HG03442 (cell line): ENCODE measurements around the gene PCSK1N.
A peak's percentile ranks its signal among the peaks of the same experiment; 100 is the strongest.
"Not testable (repeated sequence)": the region's sequence is repeated elsewhere in the genome, so short reads cannot be mapped to it uniquely, and the experiment has no call there.

Experiments used
- ATAC-seq: cut with Tn5 transposase; IDR thresholded peaks from one replicate; pipeline ENCODE4 v1.9.1; 2021; ENCODE audit warnings: mild to moderate bottlenecking, moderate library complexity; ENCODE audit not compliant: unreplicated experiment

PCSK1N gene

DNA sequence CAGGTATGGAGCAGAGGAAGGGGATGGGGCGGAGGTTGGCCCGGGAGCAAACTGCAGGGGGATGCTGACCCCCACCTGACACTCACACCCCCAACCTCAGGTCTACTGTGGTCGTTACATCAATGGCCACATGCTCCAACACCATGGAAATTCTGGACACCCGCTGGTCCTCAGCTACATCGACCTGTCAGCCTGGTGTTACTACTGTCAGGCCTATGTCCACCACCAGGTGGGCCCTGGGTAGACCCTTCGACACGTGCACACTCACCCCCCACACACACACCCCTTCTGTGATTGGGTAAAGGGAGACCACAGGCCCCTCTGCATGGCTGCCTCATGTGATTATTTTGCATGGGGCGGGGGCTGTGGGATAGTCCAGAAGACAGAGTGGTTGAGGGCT is 11.3 kb downstream of the PCSK1N start:
- no peak for ATAC-seq

GRCh38 chrX:48823053-48823452 is 12.4 kb downstream of the PCSK1N start:
- no peak for ATAC-seq

GRCh38 chrX:48819394-48819793 is 16.0 kb downstream of the PCSK1N start:
- not testable (repeated sequence) for ATAC-seq

DNA sequence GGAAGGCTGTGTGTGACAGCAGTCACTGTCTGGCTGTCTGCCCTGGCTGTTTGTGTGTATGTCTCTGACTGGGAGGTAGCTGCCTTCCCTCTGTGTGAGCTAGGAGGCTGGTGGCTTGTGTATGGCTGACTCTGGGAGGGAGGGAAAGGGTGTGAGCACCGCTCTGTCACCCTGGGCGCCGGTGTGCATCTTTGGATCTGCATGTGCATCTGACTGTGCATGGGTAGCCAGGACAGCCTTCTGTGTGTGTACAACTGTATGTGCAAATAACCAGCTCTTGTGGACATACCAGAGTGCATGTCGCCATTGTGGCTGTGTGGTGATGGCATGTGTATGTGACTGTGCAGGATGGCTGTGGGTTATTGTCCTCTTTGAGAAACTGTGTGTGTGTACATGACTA is 16.5 kb downstream of the PCSK1N start:
- ATAC-seq, result no peak

GRCh38 chrX:48818098-48818497 is 17.3 kb downstream of the PCSK1N start:
- ATAC-seq, result no peak

- no peak for ATAC-seq
These were observed 19.2 kb downstream of the PCSK1N start for GRCh38 chrX:48816014-48816810.

- no peak for ATAC-seq
These were observed 20.1 kb downstream of the PCSK1N start for GRCh38 chrX:48815266-48815665.

- ATAC-seq, result no peak
These were observed 20.7 kb downstream of the PCSK1N start for GRCh38 chrX:48814722-48815121.

- no peak for ATAC-seq
These were observed 21.8 kb downstream of the PCSK1N start for GRCh38 chrX:48813644-48814043.

GRCh38 chrX:48806081-48806480 is 29.3 kb downstream of the PCSK1N start:
- ATAC-seq, result no peak

GRCh38 chrX:48802905-48803200 is 32.6 kb downstream of the PCSK1N start:
- no peak for ATAC-seq

GRCh38 chrX:48802089-48802904 is 33.1 kb downstream of the PCSK1N start:
- ATAC-seq, result peak; percentile 39

GRCh38 chrX:48801280-48802088 is 33.9 kb downstream of the PCSK1N start, which contains the start of gene HDAC6:
HDAC6 (plus strand) TSS chrX:48802067; CDS start chrX:48802693, 626 bp downstream.
- peak; percentile 85 for ATAC-seq

- no peak for ATAC-seq
These were observed 34.7 kb downstream of the PCSK1N start for GRCh38 chrX:48800574-48801279.

- no peak for ATAC-seq
These were observed 37.1 kb downstream of the PCSK1N start for GRCh38 chrX:48798318-48798717.

- ATAC-seq, result no peak
These were observed 40.4 kb downstream of the PCSK1N start for GRCh38 chrX:48794911-48795515.

- ATAC-seq, result no peak
These were observed 41.0 kb downstream of the PCSK1N start for GRCh38 chrX:48794340-48794910.

GRCh38 chrX:48793935-48794334 is 41.5 kb downstream of the PCSK1N start:
- no peak for ATAC-seq

DNA sequence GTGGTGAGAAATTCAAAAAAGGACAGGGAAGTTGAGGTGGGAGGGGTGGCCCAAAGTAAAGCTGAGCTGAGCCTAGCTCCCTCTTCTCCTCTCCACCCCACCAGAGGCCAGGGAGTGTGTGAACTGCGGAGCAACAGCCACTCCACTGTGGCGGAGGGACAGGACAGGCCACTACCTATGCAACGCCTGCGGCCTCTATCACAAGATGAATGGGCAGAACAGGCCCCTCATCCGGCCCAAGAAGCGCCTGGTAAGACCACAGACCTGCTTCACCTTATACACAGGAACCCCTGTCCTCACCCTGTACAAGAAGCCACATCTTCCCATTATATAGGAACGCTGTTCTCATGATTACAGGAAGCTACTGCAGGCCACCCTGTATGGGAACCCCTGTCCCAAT is 43.2 kb downstream of the PCSK1N start:
- no peak for ATAC-seq
